H7 (cell line): ENCODE data around the gene DCBLD1. TPM values are rescaled to one million over a fixed set of nuclear protein-coding genes. Genes with fewer than 3 reads are reported as not detected.

Experiments
- DNase-seq: peaks from one replicate; pipeline ENCODE4 v3.0.0; 2012
- H3K27me3 ChIP-seq: 2 replicates; pipeline ENCODE4 v1.6.0; 2011; ENCODE audit warnings: mild to moderate bottlenecking, low read length; ENCODE audit not compliant: control insufficient read depth, insufficient read depth
- H3K36me3 ChIP-seq: replicated peaks from 2 replicates; pipeline ENCODE4 v1.5.1; 2011; ENCODE audit warnings: low read length; ENCODE audit not compliant: control insufficient read depth, insufficient read depth
- H3K4me3 ChIP-seq: 2 replicates; pipeline ENCODE4 v1.5.1; 2011; ENCODE audit warnings: low read depth, mild to moderate bottlenecking, control low read depth, low read length, moderate library complexity; ENCODE audit not compliant: insufficient read depth
- total RNA-seq: library from RNA; depleted of rRNA; stranded (reverse); fragments of >200 nt; shearing (Covaris generic); gene quantifications from 2 replicates; pipeline ENCODE4 v1.2.3, GENCODE V29; 2014

DCBLD1 gene
- total RNA-seq, 1 experiment from 2014 or later = 12.0 TPM

DNA sequence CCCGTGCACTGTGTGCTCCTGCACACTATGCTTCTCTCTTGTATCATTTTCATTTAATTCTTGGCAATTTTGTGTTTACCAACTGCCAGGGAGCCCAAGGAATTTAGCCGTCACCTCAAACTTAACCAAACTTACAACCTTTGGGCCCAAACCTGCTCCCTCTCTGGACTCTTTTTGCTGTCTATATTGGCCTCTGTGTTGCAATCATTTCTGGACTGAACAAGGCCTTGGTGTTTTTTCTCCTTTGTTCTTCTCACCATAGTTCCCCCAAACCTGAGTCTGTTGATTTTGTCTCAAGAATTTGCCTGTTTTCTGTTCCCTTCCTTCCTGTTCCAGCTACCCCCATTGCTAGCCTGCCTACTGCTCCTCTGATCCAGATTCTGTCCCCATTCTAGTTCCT lies 19.2 kb downstream of the DCBLD1 start:
- no peaks in the 10 kb centered on the region for H3K27me3 ChIP-seq

GRCh38 chr6:117502580-117502979 lies 20.1 kb downstream of the DCBLD1 start:
- no peak for DNase-seq
- Histone ChIP-seq H3K36me3 (peaks cover 2% of the 10 kb centered on the region; the same call in 1 of the 2 replicates), H3K4me3 (no peak overlapping the region), H3K27me3 (no peaks in the 10 kb centered on the region)

More for the DNA sequence above, 19.2 kb downstream of the DCBLD1 start:
- no peak for DNase-seq
- Histone ChIP-seq H3K36me3 (peaks cover 2% of the 10 kb centered on the region; the same call in 1 of the 2 replicates), H3K4me3 (no peak overlapping the region)

- no peak overlapping the region for H3K4me3 ChIP-seq
Measured at GRCh38 chr6:117503211-117503610, 20.7 kb downstream of the DCBLD1 start.

GRCh38 chr6:117504478-117505144 lies 22.1 kb downstream of the DCBLD1 start:
- Histone ChIP-seq H3K36me3 (peaks cover 2% of the 10 kb centered on the region; the same call in 1 of the 2 replicates), H3K4me3 (no peak overlapping the region), H3K27me3 (no peaks in the 10 kb centered on the region)
- no peak for DNase-seq

More at GRCh38 chr6:117503211-117503610, 20.7 kb downstream of the DCBLD1 start:
- Histone ChIP-seq H3K27me3 (no peaks in the 10 kb centered on the region), H3K36me3 (peaks cover 2% of the 10 kb centered on the region; the same call in 1 of the 2 replicates)
- DNase-seq = no peak

GRCh38 chr6:117505311-117505710 lies 22.8 kb downstream of the DCBLD1 start:
- Histone ChIP-seq H3K36me3 (peaks cover 2% of the 10 kb centered on the region; the same call in 1 of the 2 replicates), H3K4me3 (no peak overlapping the region), H3K27me3 (no peaks in the 10 kb centered on the region)
- no peak for DNase-seq

GRCh38 chr6:117506180-117506835 lies 23.8 kb downstream of the DCBLD1 start:
- no peaks in the 10 kb centered on the region for H3K27me3 ChIP-seq
- H3K4me3 ChIP-seq = no peak overlapping the region
- H3K36me3 ChIP-seq = peaks cover 2% of the 10 kb centered on the region; the same call in 1 of the 2 replicates
- no peak for DNase-seq

- Histone ChIP-seq H3K4me3 (no peak overlapping the region), H3K27me3 (no peaks in the 10 kb centered on the region), H3K36me3 (peaks cover 2% of the 10 kb centered on the region; the same call in 1 of the 2 replicates)
- no peak for DNase-seq
Measured at GRCh38 chr6:117506907-117507306, 24.4 kb downstream of the DCBLD1 start.

GRCh38 chr6:117508450-117508971 lies 26.0 kb downstream of the DCBLD1 start:
- no peak for DNase-seq
- Histone ChIP-seq H3K4me3 (no peak overlapping the region), H3K36me3 (peaks cover 2% of the 10 kb centered on the region; the same call in 1 of the 2 replicates), H3K27me3 (no peaks in the 10 kb centered on the region)

GRCh38 chr6:117509021-117509420 lies 26.5 kb downstream of the DCBLD1 start:
- DNase-seq = no peak
- H3K36me3 ChIP-seq = peaks cover 2% of the 10 kb centered on the region; the same call in 1 of the 2 replicates

GRCh38 chr6:117512056-117512828 lies 29.8 kb downstream of the DCBLD1 start:
- DNase-seq = no peak
- Histone ChIP-seq H3K27me3 (no peaks in the 10 kb centered on the region), H3K36me3 (no peaks in the 10 kb centered on the region), H3K4me3 (no peak overlapping the region)

More at GRCh38 chr6:117509021-117509420, 26.5 kb downstream of the DCBLD1 start:
- Histone ChIP-seq H3K27me3 (no peaks in the 10 kb centered on the region), H3K4me3 (no peak overlapping the region)

DNA sequence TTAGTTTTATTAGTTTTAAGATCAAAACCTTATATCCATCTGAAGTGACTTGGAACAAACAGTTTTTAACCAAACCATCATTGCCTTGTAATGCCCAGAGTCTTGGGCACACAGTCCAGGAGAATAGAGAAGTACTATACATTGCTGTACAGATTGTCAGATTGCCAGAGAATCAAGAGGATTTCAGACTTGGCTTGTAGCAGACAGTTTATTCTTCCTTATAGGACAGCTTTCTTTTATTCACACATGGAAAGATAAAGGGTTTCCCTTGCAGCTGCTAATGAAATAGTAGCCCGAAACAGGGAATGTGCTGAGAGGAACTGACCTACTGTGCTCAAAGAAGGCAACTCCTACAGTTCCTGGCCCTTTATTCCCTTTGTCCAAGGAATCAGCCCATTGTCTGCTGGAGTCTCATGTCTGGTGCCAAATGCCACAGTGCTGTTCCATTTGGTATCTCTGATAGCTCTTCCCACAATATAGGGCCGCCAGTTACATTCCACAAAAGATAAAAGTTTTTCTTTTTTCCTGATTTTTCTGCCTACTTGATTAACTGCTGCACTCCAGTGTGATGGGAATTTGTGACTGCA lies 30.6 kb downstream of the DCBLD1 start:
- no peaks in the 10 kb centered on the region for H3K27me3 ChIP-seq
- H3K36me3 ChIP-seq = no peaks in the 10 kb centered on the region
- no peak for DNase-seq
- no peak overlapping the region for H3K4me3 ChIP-seq

- Histone ChIP-seq H3K27me3 (no peaks in the 10 kb centered on the region), H3K36me3 (no peaks in the 10 kb centered on the region)
- no peak for DNase-seq
Measured at GRCh38 chr6:117513778-117514365, 31.4 kb downstream of the DCBLD1 start.

DNA sequence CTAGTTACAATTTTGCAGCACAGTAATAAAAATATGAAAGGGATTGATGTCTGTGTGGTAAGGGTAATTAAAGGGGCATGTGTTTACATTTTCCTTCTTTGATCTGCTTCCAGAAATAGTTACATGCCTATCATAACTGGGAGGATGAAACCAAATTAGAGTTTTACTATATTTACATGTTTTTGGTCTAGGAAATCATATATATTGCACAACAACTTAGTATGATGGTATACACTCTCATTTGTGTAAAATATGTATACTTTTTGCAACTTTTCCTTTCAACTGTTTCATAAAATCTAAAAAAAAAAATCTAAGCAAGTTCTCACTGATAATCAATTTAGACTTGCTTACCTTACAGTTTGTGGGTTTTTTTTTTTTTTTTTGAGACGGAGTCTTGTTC lies 32.2 kb downstream of the DCBLD1 start:
- Histone ChIP-seq H3K27me3 (no peaks in the 10 kb centered on the region), H3K4me3 (no peak overlapping the region), H3K36me3 (no peaks in the 10 kb centered on the region)
- no peak for DNase-seq

More at GRCh38 chr6:117513778-117514365, 31.4 kb downstream of the DCBLD1 start:
- H3K4me3 ChIP-seq = no peak overlapping the region

DNA sequence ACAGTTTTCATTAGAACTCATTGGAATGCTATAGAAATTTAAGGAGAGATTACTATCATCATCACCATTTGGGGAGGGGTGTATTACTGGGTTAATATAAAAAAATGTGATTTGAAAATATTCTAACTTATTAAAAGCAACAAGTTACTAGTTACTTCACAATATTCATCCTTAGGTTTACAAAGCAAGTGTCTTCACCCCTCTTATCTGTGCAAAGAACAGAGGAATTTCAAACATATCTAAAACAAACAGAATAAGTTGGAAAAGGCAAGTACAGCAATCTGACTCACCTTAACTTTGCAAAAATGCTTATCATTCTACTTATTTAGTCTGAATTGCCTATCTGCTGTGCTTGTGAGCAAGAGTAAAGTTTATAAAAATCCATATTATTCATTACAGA lies 32.9 kb downstream of the DCBLD1 start:
- Histone ChIP-seq H3K27me3 (no peaks in the 10 kb centered on the region), H3K36me3 (no peaks in the 10 kb centered on the region), H3K4me3 (no peak overlapping the region)
- DNase-seq = no peak
